Activated naive CD8-positive, alpha-beta T cell treated with anti-CD3 and anti-CD28 coated beads, Interleukin-2, amount 50 U/mL, for 24 hours (primary cell): ENCODE data around the gene TUFT1.

ENCODE experiments used
- ATAC-seq: fragments of 150-1000 bp; cut with Tn5 transposase; one replicate; pipeline ENCODE4 v1.10.0; 2021
- DNase-seq: peaks from one replicate; pipeline ENCODE4 v3.0.0; 2021
- H3K27ac Mint-ChIP-seq: one replicate; pipeline ENCODE4 v1.8.0; 2021; ENCODE audit warnings: mild to moderate bottlenecking, mixed read lengths
- H3K27me3 Mint-ChIP-seq: one replicate; pipeline ENCODE4 v1.8.0; 2021; ENCODE audit warnings: mixed read lengths
- H3K36me3 Mint-ChIP-seq: one replicate; pipeline ENCODE4 v1.8.0; 2021; ENCODE audit warnings: low read depth, mixed read lengths
- H3K4me1 Mint-ChIP-seq: one replicate; pipeline ENCODE4 v1.8.0; 2021; ENCODE audit warnings: mixed read lengths
- H3K4me3 Mint-ChIP-seq: one replicate; pipeline ENCODE4 v1.8.0; 2021; ENCODE audit warnings: mild to moderate bottlenecking, moderate library complexity, mixed read lengths
- H3K9me3 Mint-ChIP-seq: one replicate; pipeline ENCODE4 v1.8.0; 2021; ENCODE audit warnings: mixed read lengths

TUFT1 gene

GRCh38 chr1:151539321-151540020 lies 638 bp upstream of the TUFT1 start:
- H3K27ac Mint-ChIP-seq = no peak overlapping the region
- ATAC-seq (peak; percentile 12), DNase-seq (peak; percentile 22)
- no peaks in the 10 kb centered on the region for H3K36me3 Mint-ChIP-seq
- peaks cover 12% of the 10 kb centered on the region for H3K27me3 Mint-ChIP-seq
- peak overlapping the region; percentile 84 for H3K4me3 Mint-ChIP-seq
- H3K9me3 Mint-ChIP-seq = no peaks in the 10 kb centered on the region
- H3K4me1 Mint-ChIP-seq = peaks cover 20% of the 10 kb centered on the region

- ATAC-seq (no peak), DNase-seq (no peak)
These were observed 871 bp downstream of the TUFT1 start for GRCh38 chr1:151540982-151541377.

DNA sequence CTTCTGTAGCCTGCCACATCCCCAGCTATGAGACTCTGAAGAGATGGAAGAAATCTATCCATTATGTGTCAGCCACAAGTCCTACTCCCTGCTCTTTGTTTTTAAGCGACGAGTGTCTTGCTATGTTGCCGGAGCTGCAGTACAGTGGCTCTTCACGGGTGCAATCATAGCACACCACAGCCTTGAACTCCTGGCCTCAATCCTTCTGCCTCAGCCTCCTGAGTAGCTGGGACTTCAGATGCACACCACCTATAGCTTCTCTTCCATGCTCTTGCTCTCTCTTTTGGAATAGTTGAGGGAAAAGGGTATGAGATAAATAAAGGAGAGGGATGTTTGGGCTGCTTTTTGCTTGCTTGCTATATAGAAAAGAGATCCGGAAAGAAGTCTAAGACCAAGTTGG lies 1.6 kb downstream of the TUFT1 start:
- no peaks in the 10 kb centered on the region for H3K9me3 Mint-ChIP-seq
- peaks cover 12% of the 10 kb centered on the region for H3K27me3 Mint-ChIP-seq

More at GRCh38 chr1:151540982-151541377, 871 bp downstream of the TUFT1 start:
- H3K4me3 Mint-ChIP-seq = peak overlapping the region; percentile 84
- peaks cover 12% of the 10 kb centered on the region for H3K27me3 Mint-ChIP-seq
- peaks cover 20% of the 10 kb centered on the region for H3K4me1 Mint-ChIP-seq
- H3K36me3 Mint-ChIP-seq = no peaks in the 10 kb centered on the region
- H3K9me3 Mint-ChIP-seq = no peaks in the 10 kb centered on the region
- H3K27ac Mint-ChIP-seq = no peak overlapping the region

GRCh38 chr1:151542710-151543129 lies 2.6 kb downstream of the TUFT1 start:
- H3K27ac Mint-ChIP-seq = no peak overlapping the region
- peaks cover 12% of the 10 kb centered on the region for H3K27me3 Mint-ChIP-seq
- no peaks in the 10 kb centered on the region for H3K9me3 Mint-ChIP-seq
- peaks cover 20% of the 10 kb centered on the region for H3K4me1 Mint-ChIP-seq
- no peak for ATAC-seq
- H3K36me3 Mint-ChIP-seq = no peaks in the 10 kb centered on the region
- no peak for DNase-seq
- H3K4me3 Mint-ChIP-seq = no peak overlapping the region

More for the DNA sequence above, 1.6 kb downstream of the TUFT1 start:
- ATAC-seq (no peak), DNase-seq (no peak)
- no peak overlapping the region for H3K27ac Mint-ChIP-seq
- H3K4me3 Mint-ChIP-seq = peak overlapping the region; percentile 84
- H3K4me1 Mint-ChIP-seq = peaks cover 20% of the 10 kb centered on the region
- H3K36me3 Mint-ChIP-seq = no peaks in the 10 kb centered on the region

- H3K27ac Mint-ChIP-seq = no peak overlapping the region
- peaks cover 12% of the 10 kb centered on the region for H3K4me1 Mint-ChIP-seq
- ATAC-seq = no peak
- H3K27me3 Mint-ChIP-seq = peaks cover 12% of the 10 kb centered on the region
- no peaks in the 10 kb centered on the region for H3K9me3 Mint-ChIP-seq
- DNase-seq = no peak
- H3K36me3 Mint-ChIP-seq = no peaks in the 10 kb centered on the region
- H3K4me3 Mint-ChIP-seq = no peak overlapping the region
These were observed 5.4 kb downstream of the TUFT1 start for GRCh38 chr1:151545542-151545941.

DNA sequence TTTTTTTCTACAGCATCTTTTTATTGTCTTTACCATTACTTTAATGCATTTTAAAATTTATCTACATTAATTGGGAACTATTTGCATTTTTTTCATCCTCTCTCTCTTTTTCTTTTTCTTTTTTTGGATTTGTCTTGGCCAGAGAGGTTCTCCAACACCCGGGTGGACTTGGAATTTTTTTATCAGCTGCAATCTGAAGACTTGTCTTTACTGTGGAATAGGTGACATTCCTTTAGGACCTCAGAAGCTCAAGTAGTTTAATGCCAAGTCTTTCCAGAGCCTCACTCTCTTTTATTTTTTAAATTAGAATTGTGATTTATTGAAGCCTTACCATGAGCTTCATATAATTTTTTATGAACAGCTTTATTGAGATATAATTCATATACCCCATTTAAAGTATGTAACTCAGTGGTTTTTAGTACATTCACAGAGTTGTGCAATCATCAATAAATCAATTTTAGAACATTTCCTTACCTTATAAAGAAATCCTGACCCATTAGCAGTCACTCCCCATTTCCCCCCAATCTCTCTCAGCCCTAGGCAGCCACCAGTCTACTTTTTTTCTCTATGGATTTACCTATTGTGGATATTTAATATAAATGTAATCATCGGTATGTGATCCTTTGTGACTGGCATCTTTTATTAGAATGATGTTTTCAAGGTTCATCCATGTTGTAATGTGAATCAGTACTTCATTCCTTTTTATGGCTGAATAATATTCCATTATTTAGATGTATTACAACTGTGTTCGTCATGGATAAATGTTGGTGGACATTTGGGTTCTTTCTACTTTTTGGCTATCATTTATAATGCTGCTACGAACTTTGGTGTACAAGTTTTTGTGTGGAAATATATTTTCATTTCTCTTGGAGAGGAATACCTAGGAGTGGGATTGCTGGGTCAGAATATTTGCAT lies 6.2 kb downstream of the TUFT1 start:
- Mint-ChIP-seq H3K4me3 (no peak overlapping the region), H3K4me1 (peaks cover 5% of the 10 kb centered on the region), H3K27me3 (peaks cover 10% of the 10 kb centered on the region), H3K36me3 (no peaks in the 10 kb centered on the region), H3K27ac (no peak overlapping the region), H3K9me3 (no peaks in the 10 kb centered on the region)
- ATAC-seq = no peak
- DNase-seq = no peak

DNA sequence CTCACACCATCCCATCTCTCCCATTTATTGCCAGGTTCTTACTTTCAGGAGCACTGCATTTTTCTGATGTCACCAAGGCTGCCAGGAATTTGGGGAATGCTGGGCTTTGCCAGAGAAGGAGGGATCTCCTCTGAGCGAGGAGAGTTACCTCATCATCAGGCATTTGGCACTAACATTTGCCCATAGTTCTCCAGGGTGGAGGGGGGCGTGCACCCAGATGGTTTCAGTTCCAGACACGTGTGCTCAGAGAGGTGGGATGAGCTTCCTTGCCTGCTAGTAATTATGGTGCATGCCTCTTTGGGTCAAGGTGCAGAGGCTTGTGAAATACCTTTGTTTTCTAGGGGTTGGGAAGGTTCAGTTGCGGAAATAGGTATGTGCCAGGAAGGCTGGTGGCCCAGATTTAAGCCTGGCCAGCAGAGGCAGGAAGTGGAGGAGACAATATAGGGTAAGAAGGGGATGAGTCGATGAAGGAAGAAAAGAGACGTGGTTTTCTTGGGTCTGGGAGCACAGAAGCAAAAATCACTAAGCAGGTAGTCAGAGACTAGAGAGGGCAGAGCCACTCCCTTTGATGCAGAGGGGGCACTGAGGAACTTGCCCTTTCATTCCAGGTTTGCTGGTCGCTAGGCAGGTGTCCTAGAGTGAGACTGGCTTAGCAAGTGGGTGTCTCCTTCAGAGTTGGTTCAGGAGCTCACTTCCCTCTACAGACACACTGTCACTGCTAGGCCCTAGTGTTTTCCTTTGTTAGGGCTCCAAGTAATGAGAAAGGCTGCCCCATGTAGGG lies 7.2 kb downstream of the TUFT1 start:
- Mint-ChIP-seq H3K36me3 (no peaks in the 10 kb centered on the region), H3K27ac (no peak overlapping the region), H3K27me3 (no peaks in the 10 kb centered on the region), H3K4me1 (no peaks in the 10 kb centered on the region), H3K4me3 (no peak overlapping the region), H3K9me3 (no peaks in the 10 kb centered on the region)
- DNase-seq (no peak), ATAC-seq (no peak)

GRCh38 chr1:151547900-151548230 lies 7.8 kb downstream of the TUFT1 start:
- no peak for DNase-seq
- H3K36me3 Mint-ChIP-seq = no peaks in the 10 kb centered on the region
- H3K27ac Mint-ChIP-seq = no peak overlapping the region
- H3K4me3 Mint-ChIP-seq = no peak overlapping the region
- no peaks in the 10 kb centered on the region for H3K4me1 Mint-ChIP-seq
- no peaks in the 10 kb centered on the region for H3K9me3 Mint-ChIP-seq
- no peak for ATAC-seq
- no peaks in the 10 kb centered on the region for H3K27me3 Mint-ChIP-seq

GRCh38 chr1:151549199-151549598 lies 9.1 kb downstream of the TUFT1 start:
- no peak for DNase-seq
- no peaks in the 10 kb centered on the region for H3K9me3 Mint-ChIP-seq
- H3K27ac Mint-ChIP-seq = no peak overlapping the region
- H3K27me3 Mint-ChIP-seq = no peaks in the 10 kb centered on the region
- no peaks in the 10 kb centered on the region for H3K36me3 Mint-ChIP-seq
- ATAC-seq = no peak
- H3K4me3 Mint-ChIP-seq = no peak overlapping the region
- H3K4me1 Mint-ChIP-seq = no peaks in the 10 kb centered on the region

GRCh38 chr1:151553659-151554058 lies 13.6 kb downstream of the TUFT1 start:
- Mint-ChIP-seq H3K36me3 (no peaks in the 10 kb centered on the region), H3K27ac (no peak overlapping the region), H3K4me1 (no peaks in the 10 kb centered on the region), H3K4me3 (no peak overlapping the region), H3K9me3 (no peaks in the 10 kb centered on the region), H3K27me3 (no peaks in the 10 kb centered on the region)
- ATAC-seq = no peak
- no peak for DNase-seq

DNA sequence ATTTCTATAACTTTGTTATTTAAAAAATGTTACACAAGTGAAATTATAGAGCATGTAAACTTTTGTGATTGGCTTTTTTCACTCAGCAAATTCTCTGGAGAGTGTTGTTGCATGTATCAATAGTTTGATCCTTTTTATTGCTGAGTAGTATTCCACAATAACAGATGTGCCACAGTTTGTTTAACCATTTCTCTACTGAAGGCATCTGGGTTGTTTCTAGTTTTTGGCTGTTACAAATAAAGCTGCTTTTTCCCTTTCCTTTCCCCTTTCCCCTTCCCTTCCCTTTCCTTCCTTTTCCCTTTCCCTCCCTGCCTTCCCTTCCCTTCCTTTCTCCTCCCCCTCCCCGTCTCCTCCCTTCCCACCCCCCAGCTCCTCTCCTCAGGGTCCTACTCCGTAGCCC lies 15.9 kb downstream of the TUFT1 start:
- ATAC-seq (no peak), DNase-seq (no peak)
- H3K9me3 Mint-ChIP-seq = no peaks in the 10 kb centered on the region
- no peak overlapping the region for H3K27ac Mint-ChIP-seq
- H3K36me3 Mint-ChIP-seq = no peaks in the 10 kb centered on the region
- no peaks in the 10 kb centered on the region for H3K4me1 Mint-ChIP-seq
- no peaks in the 10 kb centered on the region for H3K27me3 Mint-ChIP-seq
- no peak overlapping the region for H3K4me3 Mint-ChIP-seq

DNA sequence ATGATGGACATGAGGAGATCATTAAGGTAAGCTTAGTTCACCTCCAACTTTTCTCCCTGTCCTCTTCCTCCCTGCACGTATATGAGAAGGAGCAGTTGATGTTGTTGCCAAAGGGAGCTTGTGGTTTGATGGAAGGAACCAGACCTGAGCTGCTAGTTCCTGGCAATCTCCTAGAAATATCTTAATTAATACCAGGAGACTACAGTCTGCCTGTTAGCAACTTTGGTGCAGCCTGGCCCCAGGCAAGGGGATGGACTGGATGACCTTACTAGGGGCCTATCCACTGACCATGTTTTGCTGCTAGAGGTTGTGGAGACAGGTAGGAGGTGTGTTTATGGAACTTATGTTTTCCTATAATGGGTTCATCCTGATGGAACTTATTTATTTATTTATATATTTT lies 22.6 kb downstream of the TUFT1 start:
- ATAC-seq (no peak), DNase-seq (no peak)
- Mint-ChIP-seq H3K36me3 (no peaks in the 10 kb centered on the region), H3K27ac (no peak overlapping the region), H3K9me3 (no peaks in the 10 kb centered on the region), H3K4me3 (no peak overlapping the region), H3K4me1 (no peaks in the 10 kb centered on the region), H3K27me3 (no peaks in the 10 kb centered on the region)

- Mint-ChIP-seq H3K27me3 (no peaks in the 10 kb centered on the region), H3K4me3 (no peak overlapping the region), H3K36me3 (no peaks in the 10 kb centered on the region), H3K9me3 (no peaks in the 10 kb centered on the region), H3K27ac (no peak overlapping the region), H3K4me1 (peaks cover 3% of the 10 kb centered on the region)
- DNase-seq (no peak), ATAC-seq (no peak)
These were observed 23.3 kb downstream of the TUFT1 start for GRCh38 chr1:151563376-151563775.

- Mint-ChIP-seq H3K27me3 (no peaks in the 10 kb centered on the region), H3K27ac (no peak overlapping the region), H3K4me1 (peaks cover 3% of the 10 kb centered on the region), H3K9me3 (no peaks in the 10 kb centered on the region), H3K36me3 (no peaks in the 10 kb centered on the region), H3K4me3 (no peak overlapping the region)
- ATAC-seq = no peak
- DNase-seq = no peak
These were observed 25.5 kb downstream of the TUFT1 start for GRCh38 chr1:151565502-151566189.
